ENCODE data around the gene CYB5A.
"Not testable (repeated sequence)": the region's sequence is repeated elsewhere in the genome, so short reads cannot be mapped to it uniquely, and the experiment has no call there.

Gene CYB5A

DNA sequence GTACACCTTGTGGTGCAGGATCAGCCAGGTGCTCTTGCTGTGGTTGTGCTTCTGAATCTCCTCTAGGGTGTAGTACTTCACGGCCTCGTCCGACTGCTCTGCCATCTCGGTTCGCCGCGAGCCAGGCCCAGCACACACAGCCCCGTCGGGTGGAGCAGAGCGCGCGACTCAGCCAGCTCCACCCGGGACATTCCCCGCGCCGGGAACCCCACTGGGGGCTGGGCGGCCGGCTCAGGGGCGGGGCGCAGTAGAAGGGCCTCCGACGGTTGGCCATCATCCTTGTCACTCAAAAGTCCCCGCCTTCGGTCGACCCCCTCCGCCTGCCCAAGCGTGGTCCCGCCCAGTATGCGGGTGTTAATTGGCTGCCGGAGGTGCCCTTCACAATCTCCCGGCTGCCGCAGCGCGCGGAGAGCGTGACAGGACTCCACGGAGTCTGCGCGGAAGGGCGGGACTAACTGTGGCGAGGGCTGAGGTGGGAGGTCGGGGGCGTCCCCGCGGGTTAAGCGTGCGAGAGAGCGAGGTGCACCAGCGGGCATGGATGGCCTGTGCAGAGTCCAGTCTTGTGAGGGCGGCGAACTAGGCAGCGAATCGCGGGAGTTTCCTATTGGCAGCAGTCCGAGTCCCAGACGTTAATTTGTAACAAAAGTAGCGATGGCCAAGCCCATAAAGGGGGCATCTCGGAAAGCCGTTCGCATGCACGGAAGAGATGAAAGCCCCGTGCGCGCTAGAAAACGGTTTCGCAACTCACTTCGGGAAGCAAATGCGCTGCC, at the start of gene CYB5A:
Gene CYB5A, minus strand, starts transcription at position 193 of the 770 bp plus-strand sequence. Its CDS starts 88 bp downstream, at position 105.
- DNase-seq (ENCODE audit: low read depth): peak; percentile 94

- DNase-seq (ENCODE audit: low read depth): no peak
Measured at GRCh38 chr18:74337912-74338309, 46.1 kb upstream of the CYB5A start.

DNA sequence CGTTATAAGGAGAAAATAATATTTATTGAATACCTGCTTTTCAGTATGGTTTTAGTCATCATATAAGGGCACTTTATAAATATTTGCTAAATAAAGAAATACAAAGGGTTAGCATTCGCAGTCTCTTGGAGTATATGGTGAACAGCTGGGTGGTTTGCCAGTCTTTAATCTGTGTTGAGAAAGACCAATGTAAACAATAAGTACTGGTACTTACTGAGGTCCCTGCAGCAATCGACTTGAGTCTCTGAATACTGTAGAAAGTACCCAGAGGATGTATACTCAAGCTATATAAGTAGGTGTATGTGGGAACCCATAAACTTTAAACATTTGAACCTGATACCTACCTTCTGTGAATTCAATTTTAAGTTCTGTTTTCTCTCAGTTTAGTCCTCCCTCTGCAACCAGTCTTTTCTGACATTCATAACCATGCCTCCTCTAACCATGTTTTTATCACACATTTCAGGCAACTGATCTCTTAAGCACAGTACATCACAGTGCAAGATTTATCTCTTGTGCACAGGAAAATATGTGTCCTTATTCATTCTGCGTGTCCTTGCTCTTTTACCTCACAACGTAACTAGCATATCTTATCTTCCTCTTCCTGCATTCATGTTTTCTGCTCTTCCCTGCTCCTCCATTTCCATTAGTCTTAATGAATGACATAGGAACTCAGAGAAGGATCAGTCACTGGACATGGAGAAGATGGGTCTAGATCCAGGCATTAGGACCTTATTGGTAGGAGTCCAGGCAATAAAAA, 45.6 kb upstream of the CYB5A start:
- no peak for DNase-seq (ENCODE audit: low read depth)

- DNase-seq (ENCODE audit: low read depth): no peak
Measured at GRCh38 chr18:74336656-74337055, 44.9 kb upstream of the CYB5A start.

DNA sequence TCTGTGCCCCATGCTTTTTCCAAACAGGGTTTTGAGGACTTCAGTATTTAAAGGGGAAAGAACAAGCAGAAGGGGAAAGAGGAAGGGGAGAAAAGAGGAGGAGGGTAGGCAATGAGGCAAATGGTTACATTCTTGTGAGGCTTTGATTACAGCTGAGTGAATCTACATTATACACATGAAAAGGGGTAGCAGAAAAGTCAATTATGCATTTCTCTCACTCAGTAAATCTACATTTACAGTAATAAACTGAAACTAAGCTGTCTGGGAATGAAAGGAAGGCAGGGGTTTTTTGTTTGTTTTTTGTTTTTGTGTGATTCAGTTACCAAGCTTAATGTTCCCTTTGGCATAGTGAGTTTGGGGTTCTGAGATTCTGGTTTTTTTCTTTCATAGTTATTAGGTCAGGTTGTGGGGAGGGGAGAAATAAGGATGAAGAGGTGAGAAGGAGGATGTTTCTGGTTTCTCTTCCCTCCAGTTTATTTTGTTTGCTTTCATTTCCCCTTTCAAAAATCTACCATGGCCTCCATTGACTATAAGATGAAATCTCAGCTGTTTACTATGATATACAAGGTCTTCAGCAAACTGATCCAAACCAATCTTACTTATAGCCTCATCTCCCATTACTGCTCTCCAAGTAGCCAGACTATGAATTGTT, 42.6 kb upstream of the CYB5A start:
- no peak for DNase-seq (ENCODE audit: low read depth)

DNA sequence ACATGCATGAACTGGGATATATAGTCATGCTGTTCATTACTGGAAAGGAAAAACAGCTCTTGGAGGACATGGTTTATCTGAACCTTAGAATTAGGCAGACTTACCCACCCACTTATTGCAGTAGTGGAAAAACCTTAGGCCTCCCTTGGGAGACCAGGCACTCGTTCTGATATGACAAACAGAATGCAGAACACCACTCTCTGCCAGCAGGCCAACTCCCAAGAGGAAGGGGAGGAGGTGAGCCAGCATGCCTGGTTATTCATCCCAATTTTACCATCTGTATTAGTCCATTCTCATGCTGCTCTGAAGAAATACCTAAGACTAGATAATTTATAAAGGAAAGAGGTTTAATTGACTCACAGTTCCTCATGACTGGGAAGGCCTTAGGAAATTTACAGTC, 41.3 kb upstream of the CYB5A start:
- no peak for DNase-seq (ENCODE audit: low read depth)

GRCh38 chr18:74331404-74331803, 39.6 kb upstream of the CYB5A start:
- DNase-seq (ENCODE audit: low read depth): peak; percentile 56

DNA sequence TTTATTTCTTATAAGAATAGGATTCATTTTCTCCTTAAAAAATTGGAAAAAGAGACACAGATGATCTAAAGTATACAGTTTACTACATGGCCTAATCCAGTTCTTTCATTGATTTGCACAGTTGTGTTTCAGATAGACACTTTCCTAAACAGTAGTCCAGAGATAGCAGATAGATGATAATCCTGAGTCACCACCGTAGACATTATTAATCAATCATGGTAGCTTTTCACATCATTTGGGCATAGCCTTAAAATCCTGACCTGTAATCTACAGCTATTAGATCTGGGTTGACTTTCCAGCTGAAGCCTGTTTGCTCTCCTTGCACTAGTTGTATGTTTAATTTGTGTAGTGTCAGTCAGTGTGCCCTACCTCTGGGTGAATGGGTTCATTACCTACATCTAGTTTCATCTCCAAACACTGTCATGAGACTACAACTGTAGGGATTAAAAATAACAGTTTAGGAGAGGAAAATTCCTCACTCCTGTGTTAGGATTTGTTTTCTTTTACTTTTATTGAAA, 38.0 kb upstream of the CYB5A start:
- no peak for DNase-seq (ENCODE audit: low read depth)

DNA sequence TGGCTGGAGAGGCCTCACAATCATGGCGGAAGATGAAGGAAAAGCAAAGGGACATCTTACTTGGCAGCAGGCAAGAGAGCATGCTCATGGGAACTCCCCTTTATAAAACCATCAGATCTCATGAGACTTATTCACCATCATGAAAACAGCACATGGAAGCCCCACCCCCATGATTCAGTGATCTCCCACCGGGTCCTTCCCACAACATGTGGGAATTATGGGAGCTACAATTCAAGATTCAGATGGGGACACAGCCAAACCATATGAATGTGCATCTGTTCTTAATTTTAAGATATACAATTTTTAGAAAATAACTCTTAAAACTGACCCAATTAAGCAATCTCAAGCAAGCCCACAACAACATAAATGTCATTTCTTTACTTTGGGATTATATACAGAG, 36.4 kb upstream of the CYB5A start:
- DNase-seq (ENCODE audit: low read depth): no peak

- not testable (repeated sequence) for DNase-seq (ENCODE audit: low read depth)
Measured at GRCh38 chr18:74326791-74327190, 35.0 kb upstream of the CYB5A start.

GRCh38 chr18:74326231-74326630, 34.5 kb upstream of the CYB5A start:
- DNase-seq (ENCODE audit: low read depth): no peak

DNA sequence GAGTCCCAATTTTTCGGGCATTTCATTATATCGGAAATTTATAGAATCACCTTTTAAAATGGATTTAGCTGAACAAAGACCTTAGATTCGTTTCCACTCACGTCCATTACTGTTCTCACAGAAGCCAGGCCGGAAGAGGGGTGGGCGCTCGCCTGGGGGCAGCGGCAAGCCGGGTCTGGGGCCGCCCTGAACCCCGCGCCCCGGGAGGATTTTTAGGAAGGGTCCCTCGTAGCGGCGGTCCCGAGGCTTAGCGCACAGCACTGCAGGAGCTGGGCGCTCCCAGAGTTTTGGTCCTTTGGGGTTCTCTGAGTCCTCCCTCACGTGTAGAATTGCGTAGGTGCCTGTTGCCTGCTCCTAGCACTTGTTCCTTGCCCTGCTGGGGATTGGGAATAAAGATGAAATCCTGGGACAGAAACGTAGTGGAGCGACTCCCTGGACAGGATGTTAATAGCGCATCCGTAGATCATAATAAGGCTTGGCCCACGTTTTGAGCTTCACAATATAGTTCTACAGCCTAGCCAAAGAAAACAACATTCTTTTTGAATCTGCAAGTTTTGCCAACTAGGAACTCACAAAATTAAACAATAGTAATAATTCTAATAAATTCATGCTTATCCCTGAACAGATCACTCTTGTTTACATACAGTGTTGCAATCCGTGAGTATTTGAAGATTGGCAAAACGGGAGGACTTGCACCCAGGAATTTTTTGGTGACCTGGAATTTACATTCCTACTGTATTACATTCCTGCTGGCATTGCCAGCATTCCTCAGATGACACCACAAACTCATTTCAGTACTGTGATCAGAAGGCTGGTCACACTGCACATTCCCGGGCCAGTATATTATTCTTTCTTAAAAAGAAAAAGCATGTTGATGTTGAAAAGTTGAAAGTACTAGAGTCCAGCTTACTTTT, 24.8 kb upstream of the CYB5A start:
- DNase-seq (ENCODE audit: low read depth): peak; percentile 69

DNA sequence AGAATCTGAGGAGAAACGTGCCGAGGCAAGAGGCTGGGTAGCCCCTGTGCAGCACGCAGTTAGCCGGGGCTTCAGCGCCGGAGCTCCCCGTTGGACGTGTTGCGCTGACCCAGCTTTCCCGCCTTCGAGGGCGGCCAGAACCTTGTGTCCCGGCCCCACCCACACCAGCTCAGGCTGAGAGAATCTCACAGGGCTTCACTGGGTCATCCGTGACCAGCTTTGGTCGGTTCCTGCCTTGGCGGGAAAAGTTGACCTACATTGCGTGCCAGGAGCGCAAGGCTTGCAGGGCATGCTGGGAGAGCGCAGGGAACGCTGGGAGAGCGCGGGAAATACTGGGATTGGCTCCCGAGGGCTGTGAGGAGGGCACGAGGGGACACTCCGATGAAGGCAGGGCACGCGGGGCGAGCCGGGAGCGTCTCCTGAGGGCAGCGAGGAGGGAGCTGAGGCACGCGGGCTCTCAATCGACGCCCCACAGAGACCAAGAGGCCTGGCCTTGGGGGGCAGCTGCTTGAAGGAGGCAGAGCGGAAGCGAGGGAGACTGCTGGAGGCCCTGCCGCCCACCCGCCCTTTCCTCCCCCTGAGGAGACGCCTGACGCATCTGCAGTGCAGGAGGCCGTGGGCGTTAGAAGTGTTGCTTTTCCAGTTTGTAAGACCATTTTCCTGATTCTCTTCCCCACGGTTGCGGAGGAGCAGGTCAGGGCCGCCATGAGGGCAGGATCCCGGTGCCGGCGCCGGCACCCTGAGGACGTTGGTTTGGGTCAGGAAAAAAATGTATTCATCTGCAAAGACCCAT, 23.9 kb upstream of the CYB5A start, which contains the start of gene C18orf63:
Gene C18orf63, plus strand, starts transcription at position 376 of the 793 bp plus-strand sequence. CDS start 2,027 bp downstream, outside the sequence.
- DNase-seq (ENCODE audit: low read depth): no peak

GRCh38 chr18:74314759-74315463, 23.1 kb upstream of the CYB5A start:
- DNase-seq (ENCODE audit: low read depth): no peak

DNA sequence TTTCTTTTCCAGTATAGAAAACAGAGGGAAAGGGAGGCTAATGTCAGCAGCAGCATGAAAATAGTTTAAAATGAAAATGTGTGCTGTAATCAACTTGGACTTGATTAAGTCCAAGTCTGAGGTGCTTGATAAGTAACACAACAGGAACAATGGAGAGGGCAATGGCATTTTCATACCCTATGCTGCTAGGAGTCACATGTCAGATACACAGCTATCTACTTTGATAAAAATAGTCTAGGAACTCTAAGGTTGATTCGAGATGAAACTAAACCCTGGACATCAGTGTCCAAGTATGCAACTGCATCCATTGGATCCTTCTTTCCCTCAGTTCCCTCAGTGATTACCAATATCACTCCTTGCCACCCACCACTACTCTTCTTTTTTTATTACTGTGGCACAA, 19.2 kb upstream of the CYB5A start:
- DNase-seq (ENCODE audit: low read depth): no peak

DNA sequence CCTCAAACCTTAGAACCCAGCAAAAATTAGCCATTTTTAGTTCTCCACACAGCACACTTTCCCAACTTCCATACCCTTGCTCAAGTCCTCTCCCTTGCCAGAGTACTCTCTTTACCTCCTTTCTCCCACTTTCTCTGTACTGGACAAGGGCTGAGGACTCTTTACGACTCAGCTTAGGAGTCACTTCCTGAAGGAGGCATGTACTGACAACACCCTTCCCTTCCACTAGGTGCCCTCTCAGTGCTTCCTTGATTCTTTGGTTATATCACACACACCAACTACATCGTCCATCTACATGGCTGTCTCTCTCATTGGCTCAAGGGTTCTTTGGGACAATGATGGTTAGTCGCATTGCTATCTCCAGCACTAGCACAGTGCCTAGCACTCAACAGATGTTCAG, 18.6 kb upstream of the CYB5A start:
- peak; percentile 76 for DNase-seq (ENCODE audit: low read depth)

DNA sequence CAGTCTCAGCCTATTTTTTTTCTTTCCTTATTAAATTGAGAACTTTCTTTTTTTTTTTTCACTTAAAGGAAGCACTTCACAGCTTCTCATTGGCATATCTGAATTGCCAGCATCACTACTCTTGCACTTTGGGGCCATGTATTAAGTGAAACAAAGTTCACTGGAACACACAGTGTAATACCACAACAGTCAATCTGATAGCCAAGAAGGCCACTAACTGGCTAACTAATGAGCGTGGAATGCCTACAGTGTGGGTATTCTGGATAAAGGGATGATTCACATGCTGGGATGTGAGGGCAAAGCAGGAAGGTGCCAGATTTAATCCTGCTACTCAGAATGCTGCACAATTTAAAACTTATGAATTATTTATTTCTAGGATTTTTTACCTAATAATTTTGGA, 12.2 kb upstream of the CYB5A start:
- DNase-seq (ENCODE audit: low read depth): peak; percentile 70

DNA sequence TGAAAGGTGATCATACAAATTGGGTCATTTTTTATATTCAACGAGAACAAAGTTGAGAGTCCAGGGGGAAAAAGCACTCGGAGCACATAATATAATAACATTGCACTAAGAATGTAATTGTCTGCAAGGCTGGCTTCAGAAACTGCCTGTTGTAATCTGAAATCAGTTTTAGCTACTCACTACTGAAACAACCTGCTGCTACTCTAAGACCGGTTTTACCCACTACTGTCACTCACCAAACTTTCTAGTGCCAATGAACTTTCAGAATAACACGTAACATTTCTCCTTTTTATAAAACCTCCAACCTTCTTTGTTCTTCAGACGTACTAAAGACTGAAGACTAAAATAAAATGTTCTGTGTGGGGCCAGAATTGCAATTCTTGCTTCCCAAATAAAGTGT, 11.5 kb upstream of the CYB5A start:
- no peak for DNase-seq (ENCODE audit: low read depth)

- peak; percentile 41 for DNase-seq (ENCODE audit: low read depth)
Measured at GRCh38 chr18:74299746-74300145, 8.0 kb upstream of the CYB5A start.

GRCh38 chr18:74299162-74299561, 7.4 kb upstream of the CYB5A start:
- DNase-seq (ENCODE audit: low read depth): no peak

Measured in ELR (cell line).